H9 (cell line): Measurements from ENCODE around the gene DYRK4. TPM values are rescaled to one million over a fixed set of nuclear protein-coding genes. Genes with fewer than 3 reads are reported as not detected.

Source experiments
- DNase-seq: peaks from one replicate; pipeline ENCODE4 v3.0.0-alpha.2; 2017
- H2AFZ ChIP-seq: one replicate; pipeline ENCODE4 v1.6.1; 2013; ENCODE audit warnings: mild to moderate bottlenecking, low read length, control low read depth, moderate library complexity
- H2AK5ac ChIP-seq: 2 replicates; pipeline ENCODE4 v1.6.1; 2013; ENCODE audit warnings: low read length, control low read depth, mixed read lengths; ENCODE audit not compliant: insufficient read length
- H2BK120ac ChIP-seq: one replicate; pipeline ENCODE4 v1.6.1; 2013; ENCODE audit warnings: low read depth, mild to moderate bottlenecking, low read length, control low read depth, inconsistent platforms; ENCODE audit not compliant: poor library complexity, severe bottlenecking
- H2BK12ac ChIP-seq: 2 replicates; pipeline ENCODE4 v1.6.1; 2013; ENCODE audit warnings: low read length, control low read depth, mixed read lengths, low read depth; ENCODE audit not compliant: insufficient read length
- H2BK15ac ChIP-seq: 2 replicates; pipeline ENCODE4 v1.6.1; 2013; ENCODE audit warnings: low read depth, low read length, control low read depth
- H2BK20ac ChIP-seq: one replicate; pipeline ENCODE4 v1.6.1; 2013; ENCODE audit warnings: low read depth, mild to moderate bottlenecking, low read length, control low read depth, inconsistent platforms; ENCODE audit not compliant: poor library complexity, severe bottlenecking
- H2BK5ac ChIP-seq: 2 replicates; pipeline ENCODE4 v1.6.1; 2013; ENCODE audit warnings: low read length, control low read depth, mixed read lengths; ENCODE audit not compliant: insufficient read length
- H3K14ac ChIP-seq: 2 replicates; pipeline ENCODE4 v1.6.1; 2013; ENCODE audit warnings: low read length, control low read depth; ENCODE audit not compliant: insufficient read depth
- H3K18ac ChIP-seq: 2 replicates; pipeline ENCODE4 v1.6.1; 2013; ENCODE audit warnings: low read depth, mild to moderate bottlenecking, mixed read lengths, low read length, control low read depth; ENCODE audit not compliant: insufficient read length
- H3K23ac ChIP-seq: 2 replicates; pipeline ENCODE4 v1.6.1; 2013; ENCODE audit warnings: low read length, control low read depth, mixed read lengths, low read depth; ENCODE audit not compliant: insufficient read length
- H3K23me2 ChIP-seq: 2 replicates; pipeline ENCODE4 v1.6.1; 2013; ENCODE audit warnings: low read depth, mild to moderate bottlenecking, mixed read lengths, low read length, control low read depth; ENCODE audit not compliant: insufficient read length, poor library complexity, severe bottlenecking
- H3K27ac ChIP-seq: 2 replicates; pipeline ENCODE4 v1.5.1; 2013; ENCODE audit warnings: low read length, control low read depth, mixed read lengths, low read depth; ENCODE audit not compliant: insufficient read length
- H3K27me3 ChIP-seq: 2 replicates; pipeline ENCODE4 v1.6.1; 2013; ENCODE audit warnings: low read length, control low read depth, inconsistent platforms; ENCODE audit not compliant: insufficient read depth
- H3K4ac ChIP-seq: 2 replicates; pipeline ENCODE4 v1.6.1; 2013; ENCODE audit warnings: low read depth, mild to moderate bottlenecking, control low read depth, inconsistent platforms, low read length, moderate library complexity
- H3K4me1 ChIP-seq: 2 replicates; pipeline ENCODE4 v1.6.1; 2013; ENCODE audit warnings: low read length, control low read depth, inconsistent platforms; ENCODE audit not compliant: insufficient read depth
- H3K4me2 ChIP-seq: 2 replicates; pipeline ENCODE4 v1.6.1; 2013; ENCODE audit warnings: low read length, control low read depth, mixed read lengths; ENCODE audit not compliant: insufficient read length, insufficient read depth
- H3K56ac ChIP-seq: 2 replicates; pipeline ENCODE4 v1.6.1; 2013; ENCODE audit warnings: low read depth, mild to moderate bottlenecking, mixed read lengths, low read length, control low read depth; ENCODE audit not compliant: insufficient read length
- H3K79me1 ChIP-seq: 2 replicates; pipeline ENCODE4 v1.6.1; 2013; ENCODE audit warnings: low read depth, mild to moderate bottlenecking, moderate library complexity, low read length, control low read depth, inconsistent platforms; ENCODE audit not compliant: insufficient read depth, poor library complexity, severe bottlenecking
- H3K79me2 ChIP-seq: 2 replicates; pipeline ENCODE4 v1.6.1; 2013; ENCODE audit warnings: low read length, control low read depth, inconsistent platforms; ENCODE audit not compliant: insufficient read depth
- H3K9ac ChIP-seq: 2 replicates; pipeline ENCODE4 v1.6.1; 2013; ENCODE audit warnings: low read length, control low read depth, mixed read lengths; ENCODE audit not compliant: insufficient read length; ENCODE audit errors: extremely low read depth
- H3K9me3 ChIP-seq: one replicate; pipeline ENCODE4 v1.6.1; 2013; ENCODE audit warnings: low read depth, low read length, inconsistent platforms; ENCODE audit not compliant: control insufficient read depth
- H3T11ph ChIP-seq: one replicate; pipeline ENCODE4 v1.6.1; 2013; ENCODE audit warnings: mild to moderate bottlenecking, low read length, control low read depth, inconsistent platforms
- H4K20me1 ChIP-seq: one replicate; pipeline ENCODE4 v1.6.1; 2013; ENCODE audit not compliant: control insufficient read depth, insufficient read length, insufficient read depth
- H4K5ac ChIP-seq: 2 replicates; pipeline ENCODE4 v1.6.1; 2013; ENCODE audit warnings: low read depth, mild to moderate bottlenecking, mixed read lengths, low read length, control low read depth; ENCODE audit not compliant: insufficient read length
- H4K8ac ChIP-seq: replicated peaks from 2 replicates; pipeline ENCODE4 v1.6.1; 2013; ENCODE audit warnings: low read length, control low read depth, mixed read lengths, low read depth; ENCODE audit not compliant: insufficient read length
- H4K91ac ChIP-seq: 2 replicates; pipeline ENCODE4 v1.6.1; 2013; ENCODE audit warnings: low read depth, mild to moderate bottlenecking, moderate library complexity, mixed read lengths, low read length, control low read depth; ENCODE audit not compliant: insufficient read length
- H3K27ac Mint-ChIP-seq, 3 experiments: 2 replicates in 2 of 3; 3 replicates in 1 of 3; pipeline ENCODE4 v1.8.0; 2020 to 2021; ENCODE audit warnings: mixed read lengths in 3 of 3, mild to moderate bottlenecking in 1 of 3, moderate library complexity in 1 of 3
- H3K27me3 Mint-ChIP-seq: 2 replicates; pipeline ENCODE4 v1.8.0; 2021; ENCODE audit warnings: low read depth, mild to moderate bottlenecking, moderate library complexity, mixed read lengths
- H3K36me3 Mint-ChIP-seq, 3 experiments: 2 replicates in 2 of 3; 3 replicates in 1 of 3; pipeline ENCODE4 v1.8.0; 2020 to 2021; ENCODE audit warnings: low read depth in 3 of 3, mixed read lengths in 3 of 3; ENCODE audit not compliant: insufficient read depth in 1 of 3
- H3K4me1 Mint-ChIP-seq, 2 experiments: 2 replicates each; pipeline ENCODE4 v1.8.0; 2020; ENCODE audit warnings: mixed read lengths in 2 of 2
- H3K4me3 Mint-ChIP-seq, 2 experiments: 2 replicates in 1 of 2; 3 replicates in 1 of 2; pipeline ENCODE4 v1.8.0; 2020 to 2021; ENCODE audit warnings: mild to moderate bottlenecking in 2 of 2, mixed read lengths in 2 of 2, moderate library complexity in 1 of 2
- H3K9me3 Mint-ChIP-seq, 2 experiments: 2 replicates in 1 of 2; 3 replicates in 1 of 2; pipeline ENCODE4 v1.8.0; 2020; ENCODE audit warnings: mild to moderate bottlenecking in 2 of 2, mixed read lengths in 2 of 2, moderate library complexity in 1 of 2
- CTCF ChIP-seq: fragments of 200-600 bp; sonication (generic); conservative IDR thresholded peaks from 3 replicates; pipeline ENCODE4 v1.8.0; 2021; ENCODE audit warnings: antibody characterized with exemption, mild to moderate bottlenecking
- WGBS: extraction: QIAGEN DNeasy Blood & Tissue Kit; methylation state at CpG from one replicate; pipeline ENCODE4 v1.1.7; 2013; ENCODE audit warnings: missing lambda C conversion rate, low lambda C conversion rate, mixed read lengths; ENCODE audit not compliant: insufficient read length; ENCODE audit errors: extremely low coverage; 5-methylcytosine and 5-hydroxymethylcytosine counted together
- total RNA-seq: library from RNA; stranded (reverse); gene quantifications from 2 replicates; pipeline ENCODE4 v1.2.1, GENCODE V29; 2021

DYRK4 gene
- total RNA-seq, 1 experiment from 2014 or later, result 15.5 TPM

GRCh38 chr12:4643747-4644146, 81.7 kb downstream of the DYRK4 start:
- H3K4me1 Mint-ChIP-seq, result peaks cover 10 to 18% of the 10 kb centered on the region in 2 experiments; a peak in 3 of 4 replicates
- Histone ChIP-seq H3K23ac (no peak overlapping the region), H3K4me2 (no peak overlapping the region), H3K79me1 (no peaks in the 10 kb centered on the region), H2AFZ (no peak overlapping the region), H3K56ac (no peak overlapping the region), H2BK5ac (no peak overlapping the region), H4K8ac (no peak overlapping the region), H4K20me1 (no peaks in the 10 kb centered on the region), H2BK12ac (no peak overlapping the region), H3K79me2 (no peaks in the 10 kb centered on the region), H2AK5ac (no peak overlapping the region), H4K5ac (no peak overlapping the region), H4K91ac (no peak overlapping the region), H3K27ac (no peak overlapping the region), H3K27me3 (no peaks in the 10 kb centered on the region), H3K18ac (no peak overlapping the region), H3K4me1 (no peaks in the 10 kb centered on the region; the same call in 1 of the 2 replicates), H2BK20ac (no peak overlapping the region), H3K9me3 (no peaks in the 10 kb centered on the region), H3T11ph (no peak overlapping the region), H3K23me2 (no peaks in the 10 kb centered on the region), H3K14ac (no peak overlapping the region), H3K9ac (no peak overlapping the region), H2BK15ac (no peak overlapping the region), H2BK120ac (no peak overlapping the region), H3K4ac (no peak overlapping the region)
- no CpG with 5 or more reads among the region's 6 CpGs for WGBS
- H3K27me3 Mint-ChIP-seq, result no peaks in the 10 kb centered on the region; the same call in 1 of the 2 replicates
- DNase-seq, result no peak
- H3K36me3 Mint-ChIP-seq, result no peaks in the 10 kb centered on the region
- H3K4me3 Mint-ChIP-seq, result no peak overlapping the region
- TF ChIP-seq CTCF, result no peak
- H3K9me3 Mint-ChIP-seq, result no peaks in the 10 kb centered on the region
- no peak overlapping the region for H3K27ac Mint-ChIP-seq
